ENCODE data around the gene ERVW-1.
"Not testable (repeated sequence)": the region's sequence is repeated elsewhere in the genome, so short reads cannot be mapped to it uniquely, and the experiment has no call there.

ERVW-1 gene, protein sequence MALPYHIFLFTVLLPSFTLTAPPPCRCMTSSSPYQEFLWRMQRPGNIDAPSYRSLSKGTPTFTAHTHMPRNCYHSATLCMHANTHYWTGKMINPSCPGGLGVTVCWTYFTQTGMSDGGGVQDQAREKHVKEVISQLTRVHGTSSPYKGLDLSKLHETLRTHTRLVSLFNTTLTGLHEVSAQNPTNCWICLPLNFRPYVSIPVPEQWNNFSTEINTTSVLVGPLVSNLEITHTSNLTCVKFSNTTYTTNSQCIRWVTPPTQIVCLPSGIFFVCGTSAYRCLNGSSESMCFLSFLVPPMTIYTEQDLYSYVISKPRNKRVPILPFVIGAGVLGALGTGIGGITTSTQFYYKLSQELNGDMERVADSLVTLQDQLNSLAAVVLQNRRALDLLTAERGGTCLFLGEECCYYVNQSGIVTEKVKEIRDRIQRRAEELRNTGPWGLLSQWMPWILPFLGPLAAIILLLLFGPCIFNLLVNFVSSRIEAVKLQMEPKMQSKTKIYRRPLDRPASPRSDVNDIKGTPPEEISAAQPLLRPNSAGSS

DNA sequence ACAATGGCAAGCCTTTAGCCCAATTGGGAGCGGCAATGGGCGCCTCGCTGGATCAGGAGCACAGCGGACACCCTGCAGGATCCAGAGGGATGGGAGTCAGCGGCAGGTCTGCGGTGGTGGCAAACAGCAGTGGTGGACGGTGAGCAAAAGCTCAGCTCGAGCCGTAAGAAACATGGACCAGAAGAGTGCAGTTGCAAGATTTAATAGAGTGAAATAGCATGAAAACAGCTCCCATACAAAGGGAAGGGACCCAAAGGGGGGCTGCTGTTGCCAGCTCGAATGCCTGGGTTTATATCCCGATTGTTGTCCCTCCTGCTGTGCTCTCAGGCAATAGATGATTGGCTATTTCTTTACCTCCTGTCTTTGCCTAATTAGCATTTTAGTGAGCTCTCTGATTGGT lies at the start of gene ERVW-1:
ERVW-1 (minus strand) TSS at position 266 of the 400 bp plus-strand sequence. CDS start 7,565 bp downstream, outside the sequence.
- POLR2A ChIA-PET (ENCODE audit: low non-redundant PET); H3K27ac ChIP-seq; DNase-seq (ENCODE audit: low spot score): not testable (repeated sequence)
- CTCF ChIA-PET = interaction anchor here (0.7 kb wide), 1 partner anchor 503 kb away, joined by 3 read pairs; no protein-coding TSS in a partner anchor

DNA sequence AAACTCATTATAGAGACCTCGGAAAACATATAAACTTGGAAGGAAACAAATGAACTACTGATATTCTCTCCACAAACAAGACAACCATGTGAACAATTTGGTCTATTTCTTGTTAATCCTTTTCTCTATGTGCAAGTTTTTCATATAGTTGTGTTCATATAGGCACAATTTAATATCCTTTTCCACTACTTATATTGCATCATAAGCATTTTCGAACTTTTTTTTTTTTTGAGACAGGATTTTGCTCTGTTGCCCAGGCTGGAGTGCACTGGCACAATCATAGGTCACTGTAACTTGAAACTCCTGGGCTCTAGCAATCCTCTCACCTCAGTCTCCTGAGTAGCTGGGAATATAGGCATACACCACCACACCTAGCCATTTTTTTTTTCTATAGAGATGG lies 45.4 kb upstream of the ERVW-1 start:
- ChIA-PET POLR2A (ENCODE audit: low non-redundant PET) (no interaction called here), CTCF (no interaction called here)
- no peak for DNase-seq (ENCODE audit: low spot score)
- TF ChIP-seq, protein P1, sequence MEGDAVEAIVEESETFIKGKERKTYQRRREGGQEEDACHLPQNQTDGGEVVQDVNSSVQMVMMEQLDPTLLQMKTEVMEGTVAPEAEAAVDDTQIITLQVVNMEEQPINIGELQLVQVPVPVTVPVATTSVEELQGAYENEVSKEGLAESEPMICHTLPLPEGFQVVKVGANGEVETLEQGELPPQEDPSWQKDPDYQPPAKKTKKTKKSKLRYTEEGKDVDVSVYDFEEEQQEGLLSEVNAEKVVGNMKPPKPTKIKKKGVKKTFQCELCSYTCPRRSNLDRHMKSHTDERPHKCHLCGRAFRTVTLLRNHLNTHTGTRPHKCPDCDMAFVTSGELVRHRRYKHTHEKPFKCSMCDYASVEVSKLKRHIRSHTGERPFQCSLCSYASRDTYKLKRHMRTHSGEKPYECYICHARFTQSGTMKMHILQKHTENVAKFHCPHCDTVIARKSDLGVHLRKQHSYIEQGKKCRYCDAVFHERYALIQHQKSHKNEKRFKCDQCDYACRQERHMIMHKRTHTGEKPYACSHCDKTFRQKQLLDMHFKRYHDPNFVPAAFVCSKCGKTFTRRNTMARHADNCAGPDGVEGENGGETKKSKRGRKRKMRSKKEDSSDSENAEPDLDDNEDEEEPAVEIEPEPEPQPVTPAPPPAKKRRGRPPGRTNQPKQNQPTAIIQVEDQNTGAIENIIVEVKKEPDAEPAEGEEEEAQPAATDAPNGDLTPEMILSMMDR (conservative IDR thresholded peaks at IDR 0.05; ENCODE audit: low read depth) = no peak
- no peak overlapping the region for H3K27ac ChIP-seq

DNA sequence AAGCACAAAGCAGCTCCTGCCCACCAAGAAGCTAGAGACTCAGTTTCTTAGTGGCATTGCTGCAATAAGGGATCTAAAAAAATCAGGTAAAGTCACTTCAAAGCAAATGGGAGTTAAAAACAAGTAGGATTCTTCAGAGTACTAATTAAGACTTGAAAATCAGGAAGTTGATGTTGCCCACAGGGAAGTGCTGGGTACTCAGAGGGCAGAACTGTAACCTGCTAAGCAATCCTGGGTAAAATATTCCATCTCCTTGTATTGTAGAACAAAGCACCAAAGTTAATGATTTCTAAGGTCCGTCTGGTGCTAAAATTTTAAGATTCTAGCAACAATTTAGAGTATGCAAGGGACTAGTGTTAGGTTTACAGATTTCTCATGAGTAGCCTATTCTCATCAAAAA lies 42.3 kb upstream of the ERVW-1 start:
- no peak overlapping the region for H3K27ac ChIP-seq
- POLR2A ChIA-PET (ENCODE audit: low non-redundant PET) = no interaction called here
- CTCF ChIA-PET = no interaction called here
- DNase-seq (ENCODE audit: low spot score) = no peak
- TF ChIP-seq, protein P1 (conservative IDR thresholded peaks at IDR 0.05; ENCODE audit: low read depth) = no peak

DNA sequence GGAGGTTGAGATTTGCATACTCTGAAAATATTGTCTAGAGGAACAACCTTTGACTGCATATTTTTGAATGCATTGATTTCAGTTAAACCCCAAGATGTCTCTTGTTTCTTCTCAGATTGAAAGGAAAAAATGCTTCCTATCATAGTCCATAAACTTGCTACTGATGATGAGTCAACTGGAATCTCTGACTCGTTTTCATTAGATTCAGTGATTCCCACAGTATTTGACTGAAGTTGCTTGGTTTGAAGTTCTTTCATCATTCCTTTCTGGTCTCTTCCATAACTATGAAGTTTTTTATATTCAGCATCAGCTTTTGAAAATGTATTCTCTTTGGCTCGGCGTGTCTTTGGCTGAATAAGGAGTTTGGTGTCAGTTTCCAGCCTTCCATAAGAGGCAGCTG lies 39.9 kb upstream of the ERVW-1 start:
- ChIA-PET POLR2A (ENCODE audit: low non-redundant PET) (no interaction called here), CTCF (no interaction called here)
- TF ChIP-seq, protein P1 (conservative IDR thresholded peaks at IDR 0.05; ENCODE audit: low read depth) = no peak
- no peak overlapping the region for H3K27ac ChIP-seq
- DNase-seq (ENCODE audit: low spot score) = no peak

DNA sequence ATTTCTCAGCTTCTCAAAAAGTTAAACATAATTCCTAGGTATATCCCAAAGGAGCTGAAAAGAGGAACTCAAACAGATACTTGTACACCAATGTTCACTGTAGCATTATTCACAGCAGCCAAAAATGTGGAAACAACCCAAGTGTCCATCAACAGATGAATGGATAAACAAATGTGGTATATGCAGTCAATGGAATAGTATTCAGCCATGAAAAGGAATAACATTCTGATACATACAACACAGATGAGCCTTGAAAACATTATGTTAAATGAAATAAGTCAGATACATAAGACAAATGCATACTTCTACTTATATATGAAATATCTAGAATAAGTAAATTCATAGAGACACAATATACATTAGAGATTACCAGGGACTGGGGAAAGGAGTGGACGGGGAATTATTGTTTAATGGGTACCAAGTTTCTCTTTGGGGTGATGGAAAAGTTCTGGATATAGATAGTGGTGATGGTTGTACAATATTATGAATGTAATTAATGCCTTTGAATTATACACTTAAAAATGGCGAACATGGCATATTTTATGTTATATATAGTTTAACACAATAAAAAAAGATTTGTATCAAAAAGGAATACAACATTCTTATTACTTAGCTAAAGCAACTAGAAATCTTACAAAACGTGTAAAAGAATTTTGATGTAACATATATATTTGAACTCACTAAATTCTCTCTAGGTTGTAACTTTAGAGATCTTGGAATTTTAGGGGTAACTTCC lies 35.6 kb upstream of the ERVW-1 start:
- POLR2A ChIA-PET (ENCODE audit: low non-redundant PET) = no interaction called here
- TF ChIP-seq, protein P1 (conservative IDR thresholded peaks at IDR 0.05; ENCODE audit: low read depth) = no peak
- CTCF ChIA-PET = interaction anchor here (1.0 kb wide), 1 partner anchor 66 kb away, joined by 3 read pairs; the partner anchor contains the start of gene GATAD1
- DNase-seq (ENCODE audit: low spot score) = no peak
- H3K27ac ChIP-seq = no peak overlapping the region

DNA sequence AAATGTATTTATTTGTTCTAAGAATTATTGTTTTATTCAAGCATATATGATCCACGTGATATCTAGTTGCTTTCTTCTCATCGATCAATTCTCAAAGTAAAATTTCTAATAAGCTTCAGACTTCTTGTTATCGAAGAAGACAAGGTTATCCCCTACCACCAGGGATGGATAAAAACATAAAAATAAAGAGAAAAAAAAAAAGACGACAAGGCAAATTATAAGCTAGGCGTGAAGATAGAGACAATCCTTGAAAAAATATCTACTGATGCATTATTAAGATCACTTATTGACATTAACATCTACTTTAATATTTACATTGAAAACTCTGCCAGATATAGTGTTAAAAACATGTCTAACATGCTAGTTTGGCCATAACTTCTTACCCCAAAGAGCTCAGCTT lies 31.2 kb upstream of the ERVW-1 start:
- ChIA-PET POLR2A (ENCODE audit: low non-redundant PET) (no interaction called here), CTCF (no interaction called here)
- no peak overlapping the region for H3K27ac ChIP-seq
- TF ChIP-seq, protein P1 (conservative IDR thresholded peaks at IDR 0.05; ENCODE audit: low read depth) = no peak
- no peak for DNase-seq (ENCODE audit: low spot score)
